ENCODE measurements around the gene NANOS2. TPM values are rescaled to one million over a fixed set of nuclear protein-coding genes. Genes with fewer than 3 reads are reported as not detected.

The NANOS2 gene
- total and polyA plus RNA-seq, 9 of the 15 experiments (the other 6 are each of a cell fraction or from before 2014, with no cell fraction given): not detected

GRCh38 chr19:45882652-45883585, 31.7 kb downstream of the NANOS2 start (continued):
- TF ChIP-seq SAP30 (IDR thresholded peaks at IDR 0.05; ENCODE audit: borderline replicate concordance, insufficient read depth, low read depth, low read length, poor library complexity, severe bottlenecking): no peak
- peak; percentile 47; the same call in 1 of the 2 replicates for TF ChIP-seq PML (IDR thresholded peaks at IDR 0.05; ENCODE audit: low read length)
- no peak for TF ChIP-seq DIDO1 (tag; IDR thresholded peaks at IDR 0.05; ENCODE audit: low read depth)
- TF ChIP-seq TEAD1 (CRISPR knock-in tag; IDR thresholded peaks at IDR 0.05): peak; percentile 28 to 34; a peak in 2 of 4 replicates
- 0 out of 2 replicates have a peak, but pooled peaks have one; percentile 27 for TF ChIP-seq KHSRP (IDR thresholded peaks at IDR 0.05)
- TF ChIP-seq SMARCA5 (IDR thresholded peaks at IDR 0.05): peak; percentile 96
- TF ChIP-seq RNF2 (IDR thresholded peaks at IDR 0.05): no peak
- no peak for TF ChIP-seq ZNF23 (CRISPR knock-in tag; IDR thresholded peaks at IDR 0.05)
- no peak for TF ChIP-seq SETDB1 (IDR thresholded peaks at IDR 0.05; ENCODE audit: low read length)
- TF ChIP-seq, protein P1, sequence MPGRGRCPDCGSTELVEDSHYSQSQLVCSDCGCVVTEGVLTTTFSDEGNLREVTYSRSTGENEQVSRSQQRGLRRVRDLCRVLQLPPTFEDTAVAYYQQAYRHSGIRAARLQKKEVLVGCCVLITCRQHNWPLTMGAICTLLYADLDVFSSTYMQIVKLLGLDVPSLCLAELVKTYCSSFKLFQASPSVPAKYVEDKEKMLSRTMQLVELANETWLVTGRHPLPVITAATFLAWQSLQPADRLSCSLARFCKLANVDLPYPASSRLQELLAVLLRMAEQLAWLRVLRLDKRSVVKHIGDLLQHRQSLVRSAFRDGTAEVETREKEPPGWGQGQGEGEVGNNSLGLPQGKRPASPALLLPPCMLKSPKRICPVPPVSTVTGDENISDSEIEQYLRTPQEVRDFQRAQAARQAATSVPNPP (IDR thresholded peaks at IDR 0.05; ENCODE audit: borderline replicate concordance, insufficient read depth, insufficient read length): no peak
- no peak for TF ChIP-seq ZNF124 (CRISPR knock-in tag; IDR thresholded peaks at IDR 0.05)
- TF ChIP-seq POLR3A (IDR thresholded peaks at IDR 0.05; ENCODE audit: borderline replicate concordance, extremely low read depth, insufficient read depth, insufficient read length): no peak
- no peak; a peak in 1 of 4 replicates for TF ChIP-seq TBL1XR1 (IDR thresholded peaks at IDR 0.05; ENCODE audit: low read length in 2 of 2)
- TF ChIP-seq TAL1 (IDR thresholded peaks at IDR 0.05): 0 out of 2 replicates have a peak, but pooled peaks have one; percentile 13
- TF ChIP-seq ZNF3 (CRISPR knock-in tag; IDR thresholded peaks at IDR 0.05): no peak
- TF ChIP-seq CREM (IDR thresholded peaks at IDR 0.05; ENCODE audit: low read depth): peak; percentile 83
- TF ChIP-seq FOXJ2 (tag; IDR thresholded peaks at IDR 0.05): no peak
- TF ChIP-seq HLTF (IDR thresholded peaks at IDR 0.05): peak; percentile 62; the same call in 1 of the 2 replicates
- TF ChIP-seq MXI1 (IDR thresholded peaks at IDR 0.05; ENCODE audit: low read depth, low read length): 0 out of 2 replicates have a peak, but pooled peaks have one; percentile 37
- no peak for TF ChIP-seq ZNF75A (CRISPR knock-in tag; IDR thresholded peaks at IDR 0.05)
- TF ChIP-seq ZNF644 (tag; IDR thresholded peaks at IDR 0.05; ENCODE audit: low read depth): no peak
- TF ChIP-seq STAT5A (IDR thresholded peaks at IDR 0.05; ENCODE audit: borderline replicate concordance, low read length): no peak; the same call in 1 of the 2 replicates

All from K562 (cell line).